Activated CD8-positive, alpha-beta T cell treated with anti-CD3 and anti-CD28 coated beads, Interleukin-2, amount 10 ng/mL, durations not matched to agents 7 days and 5 days (primary cell): ENCODE results near the gene BRINP3. TPM values are rescaled to one million over a fixed set of nuclear protein-coding genes. Genes with fewer than 3 reads are reported as not detected.
"Not testable (repeated sequence)": the region's sequence is repeated elsewhere in the genome, so short reads cannot be mapped to it uniquely, and the experiment has no call there.

Experiments used
- ATAC-seq: fragments of 150-1000 bp; cut with Tn5 transposase; one replicate; pipeline ENCODE4 v1.10.0; 2021; ENCODE audit warnings: moderate library complexity
- CTCF ChIA-PET: fragments of 350-600 bp; sonication (Branson Sonifier 250); formaldehyde crosslinking; loops from one replicate; lab custom pipeline; 2021; ENCODE audit warnings: antibody characterized with exemption; lab: Charles Lee
- POLR2A ChIA-PET: fragments of 350-600 bp; sonication (Branson Sonifier 250); formaldehyde crosslinking; loops from one replicate; lab custom pipeline; 2021; ENCODE audit warnings: antibody characterized with exemption; lab: Charles Lee
- DNase-seq: peaks from one replicate; pipeline ENCODE4 v3.0.0-alpha.2; 2020
- H3K27ac Mint-ChIP-seq: one replicate; pipeline ENCODE4 v1.8.0; 2021; ENCODE audit warnings: mild to moderate bottlenecking, mixed read lengths
- H3K27me3 Mint-ChIP-seq: one replicate; pipeline ENCODE4 v1.8.0; 2021; ENCODE audit warnings: low read depth, mixed read lengths
- H3K36me3 Mint-ChIP-seq: one replicate; pipeline ENCODE4 v1.8.0; 2021; ENCODE audit warnings: low read depth, mixed read lengths
- H3K4me1 Mint-ChIP-seq: one replicate; pipeline ENCODE4 v1.8.0; 2021; ENCODE audit warnings: low read depth, mixed read lengths
- H3K4me3 Mint-ChIP-seq: one replicate; pipeline ENCODE4 v1.8.0; 2021; ENCODE audit warnings: mild to moderate bottlenecking, mixed read lengths
- H3K9me3 Mint-ChIP-seq: one replicate; pipeline ENCODE4 v1.8.0; 2022; ENCODE audit warnings: mixed read lengths; ENCODE audit not compliant: insufficient read depth
- total RNA-seq, 2 experiments: library from RNA; stranded (reverse); gene quantifications; one replicate each; pipeline ENCODE4 v1.2.3, GENCODE V29; 2021

BRINP3 gene
- total RNA-seq, 2 experiments from 2014 or later, result not detected

GRCh38 chr1:190129366-190129765 lies 348.3 kb downstream of the BRINP3 start:
- no peaks in the 10 kb centered on the region for H3K4me1 Mint-ChIP-seq
- no peak overlapping the region for H3K4me3 Mint-ChIP-seq
- no peaks in the 10 kb centered on the region for H3K27me3 Mint-ChIP-seq
- ChIA-PET CTCF (no interaction called here), POLR2A (no interaction called here)
- peaks cover 8% of the 10 kb centered on the region for H3K9me3 Mint-ChIP-seq
- DNase-seq (no peak), ATAC-seq (no peak)
- no peak overlapping the region for H3K27ac Mint-ChIP-seq
- H3K36me3 Mint-ChIP-seq, result no peaks in the 10 kb centered on the region

- POLR2A ChIA-PET, result no interaction called here
- DNase-seq, result no peak
- H3K9me3 Mint-ChIP-seq, result peaks cover 8% of the 10 kb centered on the region
Observed at GRCh38 chr1:190126728-190127127, 350.9 kb downstream of the BRINP3 start.

GRCh38 chr1:190124068-190124467 lies 353.6 kb downstream of the BRINP3 start:
- DNase-seq, result no peak
- no peak for ATAC-seq
- no peak overlapping the region for H3K4me3 Mint-ChIP-seq
- no peaks in the 10 kb centered on the region for H3K27me3 Mint-ChIP-seq
- POLR2A ChIA-PET, result no interaction called here
- H3K27ac Mint-ChIP-seq, result no peak overlapping the region
- peaks cover 6% of the 10 kb centered on the region for H3K9me3 Mint-ChIP-seq
- CTCF ChIA-PET, result no interaction called here
- H3K36me3 Mint-ChIP-seq, result no peaks in the 10 kb centered on the region
- no peaks in the 10 kb centered on the region for H3K4me1 Mint-ChIP-seq

More at GRCh38 chr1:190126728-190127127, 350.9 kb downstream of the BRINP3 start:
- no peaks in the 10 kb centered on the region for H3K4me1 Mint-ChIP-seq
- H3K36me3 Mint-ChIP-seq, result no peaks in the 10 kb centered on the region
- no peak overlapping the region for H3K4me3 Mint-ChIP-seq
- CTCF ChIA-PET, result no interaction called here
- no peak for ATAC-seq
- no peaks in the 10 kb centered on the region for H3K27me3 Mint-ChIP-seq
- H3K27ac Mint-ChIP-seq, result no peak overlapping the region

- ATAC-seq, H3K9me3 Mint-ChIP-seq, DNase-seq, H3K4me3 Mint-ChIP-seq, H3K36me3 Mint-ChIP-seq, POLR2A ChIA-PET, H3K4me1 Mint-ChIP-seq, H3K27ac Mint-ChIP-seq, CTCF ChIA-PET, H3K27me3 Mint-ChIP-seq: not testable (repeated sequence)
Observed at GRCh38 chr1:190120564-190120963, 357.1 kb downstream of the BRINP3 start.

GRCh38 chr1:190119683-190120082 lies 358.0 kb downstream of the BRINP3 start:
- no peaks in the 10 kb centered on the region for H3K36me3 Mint-ChIP-seq
- H3K9me3 Mint-ChIP-seq, result no peaks in the 10 kb centered on the region
- CTCF ChIA-PET, result no interaction called here
- H3K27ac Mint-ChIP-seq, result no peak overlapping the region
- POLR2A ChIA-PET, result no interaction called here
- no peaks in the 10 kb centered on the region for H3K27me3 Mint-ChIP-seq
- DNase-seq (no peak), ATAC-seq (no peak)
- H3K4me1 Mint-ChIP-seq, result no peaks in the 10 kb centered on the region
- no peak overlapping the region for H3K4me3 Mint-ChIP-seq

GRCh38 chr1:190116921-190117320 lies 360.7 kb downstream of the BRINP3 start:
- H3K4me1 Mint-ChIP-seq, result no peaks in the 10 kb centered on the region
- ChIA-PET POLR2A (no interaction called here), CTCF (no interaction called here)
- no peak overlapping the region for H3K4me3 Mint-ChIP-seq
- no peaks in the 10 kb centered on the region for H3K36me3 Mint-ChIP-seq
- H3K27ac Mint-ChIP-seq, result no peak overlapping the region
- DNase-seq (no peak), ATAC-seq (no peak)
- no peaks in the 10 kb centered on the region for H3K27me3 Mint-ChIP-seq
- H3K9me3 Mint-ChIP-seq, result peaks cover 3% of the 10 kb centered on the region

- CTCF ChIA-PET, result no interaction called here
- Mint-ChIP-seq H3K36me3 (no peaks in the 10 kb centered on the region), H3K27ac (no peak overlapping the region), H3K27me3 (no peaks in the 10 kb centered on the region), H3K9me3 (peaks cover 9% of the 10 kb centered on the region), H3K4me1 (no peaks in the 10 kb centered on the region), H3K4me3 (no peak overlapping the region)
- ATAC-seq, result no peak
- POLR2A ChIA-PET, result no interaction called here
- no peak for DNase-seq
Observed at GRCh38 chr1:190104961-190105360, 372.7 kb downstream of the BRINP3 start.

GRCh38 chr1:190102757-190103326 lies 374.8 kb downstream of the BRINP3 start:
- no peak for DNase-seq
- H3K36me3 Mint-ChIP-seq, result no peaks in the 10 kb centered on the region
- H3K27me3 Mint-ChIP-seq, result no peaks in the 10 kb centered on the region
- H3K4me3 Mint-ChIP-seq, result no peak overlapping the region
- H3K4me1 Mint-ChIP-seq, result no peaks in the 10 kb centered on the region
- H3K27ac Mint-ChIP-seq, result no peak overlapping the region
- ChIA-PET POLR2A (no interaction called here), CTCF (no interaction called here)
- no peak for ATAC-seq
- H3K9me3 Mint-ChIP-seq, result peaks cover 7% of the 10 kb centered on the region

GRCh38 chr1:190101756-190102155 lies 375.9 kb downstream of the BRINP3 start:
- ATAC-seq, result no peak
- no peaks in the 10 kb centered on the region for H3K4me1 Mint-ChIP-seq
- ChIA-PET POLR2A (no interaction called here), CTCF (no interaction called here)
- peaks cover 8% of the 10 kb centered on the region for H3K9me3 Mint-ChIP-seq
- H3K4me3 Mint-ChIP-seq, result no peak overlapping the region
- H3K27ac Mint-ChIP-seq, result no peak overlapping the region
- DNase-seq, result no peak
- H3K27me3 Mint-ChIP-seq, result no peaks in the 10 kb centered on the region
- H3K36me3 Mint-ChIP-seq, result no peaks in the 10 kb centered on the region

GRCh38 chr1:190098756-190099155 lies 378.9 kb downstream of the BRINP3 start:
- Mint-ChIP-seq H3K9me3 (peaks cover 8% of the 10 kb centered on the region), H3K4me1 (no peaks in the 10 kb centered on the region), H3K27ac (no peak overlapping the region), H3K36me3 (no peaks in the 10 kb centered on the region), H3K4me3 (no peak overlapping the region), H3K27me3 (no peaks in the 10 kb centered on the region)
- ChIA-PET CTCF (no interaction called here), POLR2A (no interaction called here)
- DNase-seq, result no peak
- ATAC-seq, result no peak

- no peak overlapping the region for H3K27ac Mint-ChIP-seq
- no peak for DNase-seq
- no peak overlapping the region for H3K4me3 Mint-ChIP-seq
- POLR2A ChIA-PET, result no interaction called here
- no peaks in the 10 kb centered on the region for H3K27me3 Mint-ChIP-seq
- no peaks in the 10 kb centered on the region for H3K36me3 Mint-ChIP-seq
- CTCF ChIA-PET, result no interaction called here
- no peak for ATAC-seq
- no peaks in the 10 kb centered on the region for H3K4me1 Mint-ChIP-seq
- peaks cover 5% of the 10 kb centered on the region for H3K9me3 Mint-ChIP-seq
Observed at GRCh38 chr1:190098107-190098506, 379.6 kb downstream of the BRINP3 start.

GRCh38 chr1:190095596-190095995 lies 382.1 kb downstream of the BRINP3 start:
- CTCF ChIA-PET, result no interaction called here
- DNase-seq, result no peak
- Mint-ChIP-seq H3K4me1 (no peaks in the 10 kb centered on the region), H3K36me3 (no peaks in the 10 kb centered on the region), H3K27ac (no peak overlapping the region), H3K4me3 (no peak overlapping the region), H3K9me3 (peaks cover 3% of the 10 kb centered on the region), H3K27me3 (no peaks in the 10 kb centered on the region)
- POLR2A ChIA-PET, result no interaction called here
- ATAC-seq, result no peak

- no peaks in the 10 kb centered on the region for H3K36me3 Mint-ChIP-seq
- CTCF ChIA-PET, result no interaction called here
- DNase-seq, result no peak
- no peaks in the 10 kb centered on the region for H3K4me1 Mint-ChIP-seq
- H3K4me3 Mint-ChIP-seq, result no peak overlapping the region
- peaks cover 9% of the 10 kb centered on the region for H3K9me3 Mint-ChIP-seq
- POLR2A ChIA-PET, result interaction anchor here (0.5 kb wide), 1 partner anchor 194 kb away, joined by 3 read pairs; no protein-coding TSS in a partner anchor
- ATAC-seq, result no peak
- H3K27me3 Mint-ChIP-seq, result no peaks in the 10 kb centered on the region
- H3K27ac Mint-ChIP-seq, result no peak overlapping the region
Observed at GRCh38 chr1:190084552-190084951, 393.1 kb downstream of the BRINP3 start.
